ENCODE measurements around the gene FAM168A.

GRCh38 chr11:73590991-73591390, 6.9 kb downstream of the FAM168A start:
- TF ChIP-seq CTCF (IDR thresholded peaks at IDR 0.05) (no peak), POLR2A (IDR thresholded peaks at IDR 0.05) (no peak), EP300 (IDR thresholded peaks at IDR 0.05; ENCODE audit: low read depth) (no peak)
